ENCODE data around the gene CCNH.

DNA sequence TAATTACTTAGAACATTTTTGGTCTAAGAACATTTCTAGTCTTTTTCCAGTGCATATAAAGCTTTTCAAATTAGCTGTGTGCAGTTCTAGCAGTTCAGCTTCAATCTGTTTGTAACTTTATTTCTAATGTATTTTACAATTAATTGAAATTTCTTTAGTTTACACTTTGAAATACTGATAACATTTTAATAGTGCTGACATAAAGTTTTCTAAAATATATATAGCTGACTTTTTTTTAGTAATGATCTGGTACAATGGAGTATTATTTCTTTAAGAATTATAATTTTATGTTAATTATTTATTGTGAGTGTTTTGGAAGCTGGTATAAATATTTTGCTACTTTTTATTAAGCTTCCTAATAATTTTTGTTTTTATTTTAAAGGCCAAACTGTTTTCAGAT lies 43.3 kb downstream of the CCNH start:
- TF ChIP-seq, protein P1, sequence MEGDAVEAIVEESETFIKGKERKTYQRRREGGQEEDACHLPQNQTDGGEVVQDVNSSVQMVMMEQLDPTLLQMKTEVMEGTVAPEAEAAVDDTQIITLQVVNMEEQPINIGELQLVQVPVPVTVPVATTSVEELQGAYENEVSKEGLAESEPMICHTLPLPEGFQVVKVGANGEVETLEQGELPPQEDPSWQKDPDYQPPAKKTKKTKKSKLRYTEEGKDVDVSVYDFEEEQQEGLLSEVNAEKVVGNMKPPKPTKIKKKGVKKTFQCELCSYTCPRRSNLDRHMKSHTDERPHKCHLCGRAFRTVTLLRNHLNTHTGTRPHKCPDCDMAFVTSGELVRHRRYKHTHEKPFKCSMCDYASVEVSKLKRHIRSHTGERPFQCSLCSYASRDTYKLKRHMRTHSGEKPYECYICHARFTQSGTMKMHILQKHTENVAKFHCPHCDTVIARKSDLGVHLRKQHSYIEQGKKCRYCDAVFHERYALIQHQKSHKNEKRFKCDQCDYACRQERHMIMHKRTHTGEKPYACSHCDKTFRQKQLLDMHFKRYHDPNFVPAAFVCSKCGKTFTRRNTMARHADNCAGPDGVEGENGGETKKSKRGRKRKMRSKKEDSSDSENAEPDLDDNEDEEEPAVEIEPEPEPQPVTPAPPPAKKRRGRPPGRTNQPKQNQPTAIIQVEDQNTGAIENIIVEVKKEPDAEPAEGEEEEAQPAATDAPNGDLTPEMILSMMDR (conservative IDR thresholded peaks at IDR 0.05; ENCODE audit: low read depth, low read length) = no peak
- no peak for TF ChIP-seq EZH2 (IDR thresholded peaks at IDR 0.05; ENCODE audit: borderline replicate concordance, low read depth, low read length, poor library complexity, severe bottlenecking)
